Vein endothelial cell (primary cell): ENCODE results near the gene FGF12. TPM values are rescaled to one million over a fixed set of nuclear protein-coding genes. Genes with fewer than 3 reads are reported as not detected.

Source experiments
- small RNA-seq: library from RNA; depleted of rRNA; stranded (forward); fragments of <200 nt; gene quantifications from one replicate; pipeline ENCODE3, GENCODE V24; 2012
- total RNA-seq: library from RNA; depleted of rRNA; stranded (reverse); fragments of >200 nt; gene quantifications from 2 replicates; pipeline ENCODE4 v1.2.3, GENCODE V29; 2012

Gene FGF12
- total RNA-seq = 1.6 and 2.9 TPM in 2 replicates

DNA sequence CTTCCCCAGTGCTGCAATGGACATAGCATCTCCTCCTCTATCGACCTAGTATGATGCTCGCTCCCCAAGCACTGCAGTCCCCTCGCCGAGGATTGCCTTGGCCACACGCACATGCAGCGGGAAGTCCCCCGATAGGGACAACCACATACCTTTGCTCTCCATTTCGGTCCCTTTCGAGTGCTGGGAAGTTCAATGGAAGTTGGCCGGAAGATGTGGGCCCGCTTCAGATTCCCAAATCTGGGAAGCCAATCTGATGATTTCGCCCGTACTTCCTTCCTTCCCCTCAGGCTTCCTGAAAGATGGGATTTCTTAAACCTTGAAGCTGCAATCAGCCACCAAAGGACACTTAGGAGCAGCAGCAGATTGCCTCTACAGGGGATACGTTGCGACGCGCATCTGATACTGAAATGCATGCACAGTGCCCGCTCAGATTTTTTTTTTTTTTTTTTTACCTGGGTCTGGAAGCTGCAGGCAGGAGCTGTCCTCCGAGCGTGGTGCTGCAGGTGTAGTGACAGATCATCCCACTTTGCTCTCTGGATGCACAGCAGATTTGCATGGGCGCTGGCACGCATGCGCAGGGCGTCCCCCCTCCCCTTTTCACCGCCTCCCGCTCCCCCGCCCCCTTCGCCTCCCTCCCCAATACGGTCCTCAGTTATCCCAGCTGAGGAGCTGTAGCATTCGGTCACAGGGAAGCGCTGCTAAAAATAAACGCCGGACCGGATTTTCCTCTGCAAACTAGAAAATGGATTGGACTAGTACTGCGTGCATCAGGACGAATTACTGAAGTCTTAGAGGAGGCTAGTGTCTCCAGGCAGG, at the start of gene FGF12:
FGF12 (minus strand) TSS at position 510 of the 816 bp plus-strand sequence.

Small RNAs within 50 kb of the gene (small RNA-seq; reads per million reads assigned to genes)
- gene RF01210 (not detected), gene RNU1-20P (not detected)

Other genes starting within 250 kb of the FGF12 start
- 4.6 TPM in 2 replicates for gene MB21D2, start 190.3 kb upstream of the FGF12 start, total RNA-seq